Effector CD8-positive, alpha-beta T cell (primary cell): ENCODE measurements around the gene PDZD4.
"Not testable (repeated sequence)": the region's sequence is repeated elsewhere in the genome, so short reads cannot be mapped to it uniquely, and the experiment has no call there.

Source experiments
- DNase-seq: peaks from one replicate; lab custom pipeline; 2025; lab: John Stamatoyannopoulos, UW

Gene PDZD4

DNA sequence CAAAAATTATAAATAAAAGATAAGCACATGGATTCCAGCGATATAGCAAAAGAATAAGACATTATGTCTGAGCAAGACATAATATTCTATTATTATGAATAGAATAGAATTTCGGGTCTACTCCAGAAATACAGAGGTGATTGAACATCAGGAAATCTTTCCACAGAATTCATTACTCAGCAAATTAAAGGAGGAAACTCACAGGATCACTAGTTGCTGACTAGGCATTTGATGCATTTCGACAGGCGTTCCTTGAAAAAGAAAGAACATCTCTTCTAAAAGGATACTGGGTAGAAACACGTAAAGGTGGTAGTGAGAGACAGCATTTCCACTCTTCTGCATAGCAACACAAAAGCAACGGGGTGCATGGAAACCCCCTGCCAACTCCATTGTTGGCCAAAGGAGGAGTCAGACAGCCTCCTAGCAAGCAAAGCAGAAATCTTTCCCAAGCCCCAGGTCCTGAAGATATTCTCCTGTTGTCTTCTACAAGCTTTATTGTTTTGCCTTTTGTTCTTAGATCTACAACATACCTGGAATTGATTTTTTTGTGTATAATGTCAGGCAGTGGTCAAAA lies 14.3 kb upstream of the PDZD4 start:
- no peak for DNase-seq

- no peak for DNase-seq
These were observed 6.6 kb upstream of the PDZD4 start for GRCh38 chrX:153836921-153837320.

DNA sequence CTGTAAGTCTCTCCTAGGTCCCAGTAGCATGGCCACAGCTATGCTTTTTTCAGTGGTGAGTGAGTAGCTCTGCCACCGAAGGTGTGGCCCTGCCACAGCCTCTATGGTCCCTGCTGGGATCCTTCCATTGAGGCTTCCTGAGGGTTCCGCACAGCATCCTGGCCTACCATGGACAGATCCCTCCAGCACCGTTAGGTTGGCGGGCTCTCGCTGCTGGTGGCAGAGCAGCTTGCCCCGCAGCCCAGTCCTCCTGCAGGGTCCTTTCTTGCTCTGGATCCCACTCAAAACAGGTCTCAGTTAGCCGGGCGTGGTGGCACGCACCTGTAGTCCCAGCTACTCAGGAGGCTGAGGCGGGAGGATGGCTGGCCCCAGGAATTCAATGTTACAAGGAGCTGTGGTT lies 2.4 kb upstream of the PDZD4 start:
- DNase-seq, result no peak

GRCh38 chrX:153831429-153832150 lies 1.2 kb upstream of the PDZD4 start:
- DNase-seq, result no peak

DNA sequence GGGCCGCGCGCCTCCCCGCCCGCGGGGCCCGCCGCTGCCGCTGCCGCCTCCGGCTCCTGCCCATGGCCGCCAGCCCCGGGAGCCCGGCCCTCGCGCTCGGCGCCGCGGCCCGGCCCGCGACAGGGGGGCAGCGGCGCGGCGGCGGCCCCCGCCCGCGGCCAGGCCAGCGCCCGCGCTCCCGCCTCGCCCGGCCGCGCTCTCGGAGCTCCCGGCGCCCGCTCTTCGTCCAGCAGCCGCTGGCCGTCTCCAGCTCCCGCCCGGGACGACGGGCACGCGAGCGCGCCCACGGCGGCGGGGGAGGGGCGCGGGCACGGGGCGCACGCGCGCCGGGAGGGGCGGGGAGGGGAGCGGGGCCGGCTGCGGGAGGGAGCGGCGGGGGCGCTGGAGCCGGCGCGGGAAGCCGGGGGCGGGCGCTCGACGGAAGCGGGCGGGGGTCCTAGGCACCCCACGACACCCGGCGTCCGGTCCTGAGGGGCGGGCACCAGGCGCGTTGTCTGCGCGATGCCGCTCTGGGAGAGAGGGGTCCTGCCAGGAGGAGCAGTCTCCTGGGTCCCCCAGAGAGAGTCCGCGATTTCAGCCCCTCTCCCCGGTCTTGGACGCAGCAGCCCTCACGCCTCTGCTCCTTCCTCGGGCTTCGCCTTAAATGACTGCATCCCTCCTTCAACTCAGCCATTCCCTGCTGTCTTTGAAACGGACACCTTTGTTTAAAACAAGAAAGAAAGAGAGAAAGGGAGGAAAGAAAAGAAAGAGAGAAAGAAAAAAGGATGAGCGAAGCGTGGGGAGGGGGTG lies 490 bp upstream of the PDZD4 start:
- no peak for DNase-seq

DNA sequence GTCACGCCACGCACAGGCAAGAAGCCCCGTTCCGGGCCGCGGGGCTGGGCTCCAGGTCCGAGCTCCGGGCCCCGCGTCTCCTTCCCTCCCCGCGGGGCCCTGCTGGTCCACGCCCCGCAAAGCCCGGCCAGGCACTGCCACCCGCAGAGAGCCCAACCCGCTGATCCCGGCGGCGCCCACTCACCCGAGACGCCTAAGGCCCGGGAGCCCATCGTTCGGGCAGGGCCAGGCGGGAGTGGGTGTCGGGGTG lies 870 bp downstream of the PDZD4 start:
- DNase-seq, result no peak

DNA sequence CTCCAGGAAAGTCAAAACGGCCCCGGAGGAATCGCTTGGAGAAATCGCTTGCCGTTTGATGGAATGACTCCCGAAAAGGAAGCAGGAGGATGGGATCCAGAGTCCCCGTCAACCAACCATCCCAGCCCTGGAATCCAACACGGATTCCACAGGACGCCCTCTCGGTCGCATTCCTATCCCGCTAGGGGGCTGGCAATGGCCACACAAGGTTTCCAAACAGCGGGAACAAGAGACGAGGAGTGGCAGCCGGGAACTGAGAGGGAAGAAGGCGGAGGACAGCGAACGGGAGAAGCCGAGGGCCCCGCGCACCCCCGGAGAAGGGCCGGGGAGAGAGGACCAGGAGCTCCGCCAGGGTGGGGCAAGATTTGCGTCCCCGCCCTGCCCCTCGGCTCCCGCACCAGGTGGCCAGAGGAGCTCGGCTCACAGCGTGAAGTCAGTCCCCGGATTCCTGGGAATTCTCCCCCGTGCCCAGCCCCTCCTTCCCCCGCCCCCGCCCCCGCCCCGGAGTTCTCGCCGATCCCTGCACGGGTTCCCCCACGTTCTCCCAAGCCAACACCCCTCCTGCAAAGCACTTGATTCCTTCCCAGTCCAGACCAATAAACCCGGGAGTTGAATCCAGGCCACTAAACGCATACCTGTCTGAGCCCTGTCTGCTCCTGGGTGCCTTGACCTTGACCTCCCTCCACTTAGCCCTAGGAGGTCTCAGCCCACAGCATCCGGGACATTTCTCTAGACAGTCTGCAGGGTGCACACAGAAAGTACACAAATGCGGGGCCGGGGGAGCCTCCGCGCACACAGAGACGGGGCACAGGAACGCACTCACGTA lies 1.4 kb downstream of the PDZD4 start:
- DNase-seq, result no peak

- DNase-seq, result no peak
These were observed 2.0 kb downstream of the PDZD4 start for GRCh38 chrX:153828308-153828707.

DNA sequence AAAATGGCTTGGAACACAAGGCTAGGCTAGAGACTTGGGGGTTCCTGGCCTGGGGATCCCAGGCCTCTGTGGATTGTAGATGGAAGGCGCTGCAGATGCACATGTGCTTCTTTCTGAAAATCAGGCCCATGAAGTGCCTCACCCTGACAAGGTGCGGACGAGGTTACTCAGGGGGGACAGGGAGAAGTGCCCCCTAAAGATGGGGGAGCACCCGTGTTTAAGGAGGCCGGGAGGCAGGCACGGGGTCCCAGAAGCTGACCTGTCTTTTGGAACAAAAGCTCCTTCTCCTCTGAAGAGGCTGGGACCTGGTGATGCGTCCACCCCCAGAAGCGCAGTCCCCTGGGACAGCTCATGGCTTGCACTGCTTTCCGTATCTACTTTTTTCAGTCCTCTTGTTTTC lies 2.4 kb downstream of the PDZD4 start:
- DNase-seq, result no peak

DNA sequence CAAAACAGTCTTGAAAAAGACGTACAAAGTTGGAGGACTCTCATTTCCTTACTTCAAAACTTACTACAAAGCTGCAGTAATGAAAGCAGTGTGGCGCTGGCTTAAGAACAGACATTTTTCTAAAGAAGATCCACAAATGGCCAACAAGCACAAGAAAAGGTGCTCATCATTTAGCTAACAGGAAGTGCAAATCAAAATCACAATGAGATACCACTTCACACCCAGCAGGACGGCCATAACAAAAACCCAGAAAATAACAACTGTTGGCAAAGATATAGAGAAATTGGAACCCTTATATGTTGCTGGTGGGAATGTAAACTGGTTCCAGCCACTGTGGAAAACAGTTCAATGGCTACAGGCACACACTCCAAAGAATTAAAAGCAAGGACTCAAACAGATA lies 3.3 kb downstream of the PDZD4 start:
- no peak for DNase-seq

DNA sequence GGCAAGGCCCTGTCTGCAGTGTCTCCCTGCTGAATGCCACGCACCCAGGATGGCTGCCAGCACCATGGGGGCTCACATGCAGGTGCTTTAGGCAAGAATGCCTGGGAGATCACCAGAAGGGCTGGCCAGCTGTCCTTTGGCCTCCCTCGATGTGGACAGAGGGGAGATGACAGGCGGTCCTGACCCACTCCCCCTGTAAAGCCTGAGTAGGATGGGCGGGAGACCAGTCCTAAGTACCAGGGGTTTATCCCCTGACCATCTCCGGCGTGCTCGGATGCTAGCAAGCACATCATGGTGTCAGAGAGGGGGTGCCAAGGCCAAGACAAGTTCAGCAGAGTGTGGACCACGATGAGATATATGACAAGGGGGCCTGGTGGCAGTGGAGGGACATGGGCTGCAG lies 5.3 kb downstream of the PDZD4 start:
- no peak for DNase-seq

DNA sequence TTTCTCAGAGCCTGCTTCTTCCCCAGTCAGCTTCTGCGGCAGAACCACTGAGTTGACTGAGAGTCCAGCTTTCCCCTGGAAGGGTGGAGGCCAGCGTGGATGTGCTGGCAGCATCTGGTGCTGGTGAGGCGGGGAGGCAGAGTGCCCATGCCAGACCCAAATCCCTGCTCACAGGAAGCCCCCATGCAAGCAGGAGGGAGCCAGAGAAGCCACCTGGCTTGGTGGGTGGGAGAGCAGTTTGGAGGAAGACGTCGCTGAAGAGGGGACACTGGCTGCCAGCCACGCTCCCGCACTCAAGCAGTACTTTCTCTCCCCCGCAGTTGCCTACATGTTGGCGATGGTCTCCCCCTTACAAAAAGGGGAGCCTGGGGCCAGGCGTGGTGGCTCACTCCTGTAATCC lies 6.0 kb downstream of the PDZD4 start:
- no peak for DNase-seq

- no peak for DNase-seq
These were observed 9.3 kb downstream of the PDZD4 start for GRCh38 chrX:153821066-153821465.

GRCh38 chrX:153820601-153821000 lies 9.7 kb downstream of the PDZD4 start:
- no peak for DNase-seq

- DNase-seq, result no peak
These were observed 10.8 kb downstream of the PDZD4 start for GRCh38 chrX:153819384-153820040.

DNA sequence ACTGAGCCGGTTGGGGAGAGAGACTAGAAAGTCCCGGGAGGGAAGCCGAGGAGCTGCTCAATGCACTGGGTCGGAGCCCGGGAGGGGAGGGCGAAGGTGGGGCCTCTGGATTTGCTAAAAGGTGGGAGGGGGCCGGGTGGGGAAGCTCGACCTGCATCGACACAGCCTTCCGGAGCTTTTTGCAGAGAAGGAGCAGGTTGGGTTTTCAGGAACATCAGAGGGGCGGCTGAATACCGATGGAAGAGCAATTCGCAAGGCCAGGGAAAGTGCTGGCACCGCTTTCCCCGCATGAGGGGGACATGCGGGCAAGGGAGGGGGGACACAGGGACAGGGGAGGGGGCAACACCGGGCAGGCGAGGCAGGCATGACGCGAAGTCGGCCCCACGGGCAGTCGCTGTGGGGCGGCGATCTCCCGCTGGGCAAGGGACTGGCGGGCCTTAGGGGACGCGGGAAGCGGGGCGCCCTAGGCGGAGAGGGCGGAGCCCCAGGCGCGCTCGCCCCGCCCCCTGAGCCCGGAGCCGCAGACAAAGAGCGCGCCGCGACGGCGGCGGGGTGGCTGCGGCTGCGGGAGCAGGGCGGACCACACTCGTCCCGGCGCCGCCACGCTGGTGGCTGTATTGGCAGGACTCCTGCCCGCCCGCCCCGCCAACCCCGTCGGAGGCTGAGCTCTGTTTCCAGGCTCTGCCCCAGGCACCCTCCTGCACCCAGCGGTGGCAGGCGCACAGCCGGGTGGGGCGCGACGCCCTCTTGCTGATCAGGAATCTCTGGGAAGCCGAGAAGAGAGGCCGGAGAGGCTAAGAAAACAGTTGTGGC lies 11.6 kb downstream of the PDZD4 start:
- peak; percentile 33 for DNase-seq

GRCh38 chrX:153818064-153818463 lies 12.3 kb downstream of the PDZD4 start:
- not testable (repeated sequence) for DNase-seq

- no peak for DNase-seq
These were observed 13.3 kb downstream of the PDZD4 start for GRCh38 chrX:153816831-153817690.

GRCh38 chrX:153814591-153815315 lies 15.6 kb downstream of the PDZD4 start:
- DNase-seq, result no peak

DNA sequence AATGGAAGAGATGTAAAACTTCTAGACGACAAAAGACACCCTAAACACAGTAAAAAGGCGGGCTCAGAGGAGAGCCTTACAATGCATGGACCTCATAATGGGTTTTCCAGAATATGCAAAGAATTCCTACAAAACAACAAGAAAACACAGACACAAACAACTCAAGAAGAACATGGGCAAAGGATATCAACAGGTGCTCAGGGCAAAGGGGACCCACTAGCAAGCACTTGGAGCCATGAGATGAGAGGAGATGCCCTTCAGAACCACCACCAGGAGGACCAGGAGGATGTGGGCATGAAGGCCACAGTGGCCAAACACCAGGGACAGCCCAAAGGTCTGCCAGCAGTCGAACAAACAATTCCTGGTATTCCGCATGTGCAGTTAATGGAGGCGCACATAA lies 17.2 kb downstream of the PDZD4 start:
- DNase-seq, result no peak
